Gastrocnemius medialis (tissue), 4 donors: ENCODE data around the gene NFS1.

ENCODE experiments used
- CTCF ChIP-seq, 5 experiments: fragments of 450-650 bp in 3 of 5; fragments of 200-600 bp in 2 of 5; sonication (generic) in 2 of 5; IDR thresholded peaks in 4 of 5; conservative IDR thresholded peaks in 1 of 5; 1 replicate in 4 of 5; 2 replicates in 1 of 5; pipeline ENCODE4 v1.5.1; 2016 to 2019; ENCODE audit warnings: antibody characterized with exemption in 5 of 5, mild to moderate bottlenecking in 3 of 5, moderate library complexity in 3 of 5
- POLR2A ChIP-seq, 2 donors: fragments of 450-650 bp; IDR thresholded peaks; one replicate each; pipeline ENCODE4 v1.6.1; 2017; ENCODE audit warnings: antibody characterized with exemption in 2 of 2, mild to moderate bottlenecking in 2 of 2, moderate library complexity in 2 of 2

DNA sequence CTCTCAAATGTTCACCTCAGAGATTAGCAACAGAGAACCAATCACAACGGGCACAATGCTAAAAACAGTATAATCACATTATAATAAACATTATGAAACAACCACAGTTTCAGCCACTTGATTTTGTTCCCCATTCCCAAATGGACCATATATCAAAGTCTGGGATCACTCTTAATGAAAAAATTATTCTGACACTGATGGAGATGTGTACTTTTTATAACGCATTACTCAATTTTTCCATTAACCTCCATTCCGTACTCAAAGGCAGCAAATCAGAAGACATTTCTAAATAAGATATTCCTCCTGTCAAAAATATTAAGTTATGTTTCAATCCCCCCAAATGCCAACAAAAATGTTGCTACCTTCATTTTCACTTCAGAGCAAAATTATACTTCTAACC is 37.2 kb downstream of the NFS1 start:
- TF ChIP-seq CTCF (IDR thresholded peaks at IDR 0.05 in 4 of 5, conservative IDR thresholded peaks at IDR 0.05 in 1 of 5), result no peak
- no peak for TF ChIP-seq POLR2A (IDR thresholded peaks at IDR 0.05)
